HFF-Myc (cell line): ENCODE data around the gene VPS9D1.

Experiments
- DNase-seq: peaks from one replicate; pipeline ENCODE4 v3.0.0-alpha.2; 2011; ENCODE audit warnings: low read depth; ENCODE audit errors: extremely low read depth
- H3K4me3 ChIP-seq: replicated peaks from 2 replicates; pipeline ENCODE4 v1.5.1; 2011; ENCODE audit warnings: low read depth, mild to moderate bottlenecking, control low read depth, low read length
- CTCF ChIP-seq: IDR thresholded peaks from 2 replicates; pipeline ENCODE4 v1.5.1; 2012; ENCODE audit warnings: mild to moderate bottlenecking, low read depth, low read length, control low read depth; ENCODE audit errors: missing control alignments

Gene VPS9D1

GRCh38 chr16:89717688-89718505 is 2.8 kb downstream of the VPS9D1 start:
- no peak for TF ChIP-seq CTCF
- no peak overlapping the region for H3K4me3 ChIP-seq
- no peak for DNase-seq

GRCh38 chr16:89716916-89717687 is 3.6 kb downstream of the VPS9D1 start:
- no peak overlapping the region for H3K4me3 ChIP-seq
- no peak for TF ChIP-seq CTCF

GRCh38 chr16:89716493-89716892 is 4.2 kb downstream of the VPS9D1 start:
- DNase-seq: no peak
- TF ChIP-seq CTCF: no peak
- H3K4me3 ChIP-seq: no peak overlapping the region

More at GRCh38 chr16:89716916-89717687, 3.6 kb downstream of the VPS9D1 start:
- no peak for DNase-seq

GRCh38 chr16:89712274-89712781 is 8.4 kb downstream of the VPS9D1 start:
- H3K4me3 ChIP-seq: peak overlapping the region; percentile 93
- DNase-seq: no peak
- no peak for TF ChIP-seq CTCF

- H3K4me3 ChIP-seq: peak overlapping the region; percentile 93
- no peak for TF ChIP-seq CTCF
- no peak for DNase-seq
Observed at GRCh38 chr16:89711601-89712273, 9.0 kb downstream of the VPS9D1 start.

- no peak overlapping the region for H3K4me3 ChIP-seq
- DNase-seq: no peak
- no peak for TF ChIP-seq CTCF
Observed at GRCh38 chr16:89710709-89711564, 9.8 kb downstream of the VPS9D1 start.
